Vagina (tissue), 2 donors: ENCODE results near the gene WDR75. TPM values are rescaled to one million over a fixed set of nuclear protein-coding genes. Genes with fewer than 3 reads are reported as not detected.
"Not testable (repeated sequence)": the region's sequence is repeated elsewhere in the genome, so short reads cannot be mapped to it uniquely, and the experiment has no call there.

Experiments
- DNase-seq, 2 donors: peaks; one replicate each; pipeline ENCODE4 v3.0.0-alpha.2; 2017; ENCODE audit errors: extremely low spot score in 2 of 2
- H3K27ac ChIP-seq: fragments of 200-600 bp; sonication (generic); one replicate; pipeline ENCODE4 v1.5.1; 2019
- H3K27me3 ChIP-seq: fragments of 200-600 bp; sonication (generic); one replicate; pipeline ENCODE4 v1.5.1; 2019
- H3K36me3 ChIP-seq, 2 donors: fragments of 200-600 bp; sonication (generic); one replicate each; pipeline ENCODE4 v1.5.1; 2017 to 2019
- H3K4me1 ChIP-seq: fragments of 200-600 bp; sonication (generic); one replicate; pipeline ENCODE4 v1.5.1; 2019
- H3K4me3 ChIP-seq, 2 donors: fragments of 200-600 bp; sonication (generic); 1 replicate in 1 of 2; 2 replicates in 1 of 2; pipeline ENCODE4 v1.5.1; 2016 to 2019
- H3K9me3 ChIP-seq: fragments of 200-600 bp; sonication (generic); one replicate; pipeline ENCODE4 v1.5.1; 2019
- CTCF ChIP-seq, 3 experiments: fragments of 450-650 bp in 2 of 3; fragments of 200-600 bp in 1 of 3; sonication (generic) in 1 of 3; IDR thresholded peaks; one replicate each; pipeline ENCODE4 v1.5.1; 2017 to 2019; ENCODE audit warnings: antibody characterized with exemption in 3 of 3, mild to moderate bottlenecking in 2 of 3, moderate library complexity in 2 of 3
- POLR2A ChIP-seq, 2 donors: fragments of 450-650 bp; IDR thresholded peaks; one replicate each; pipeline ENCODE4 v1.6.1; 2017; ENCODE audit warnings: antibody characterized with exemption in 2 of 2, mild to moderate bottlenecking in 2 of 2, moderate library complexity in 2 of 2
- POLR2AphosphoS5 ChIP-seq, 2 donors: sonication (generic); formaldehyde crosslinking; IDR thresholded peaks; one replicate each; pipeline ENCODE4 v1.9.0; 2017; ENCODE audit warnings: antibody characterized with exemption in 2 of 2, mild to moderate bottlenecking in 2 of 2, low read depth in 1 of 2; ENCODE audit not compliant: insufficient read depth in 1 of 2
- intact Hi-C: fragments of 100-400 bp; cut with DNase I; formaldehyde crosslinking; loops from one replicate; pipeline ENCODE4 v1.15.1; 2023
- total RNA-seq: library from RNA; depleted of rRNA; stranded (reverse); fragments of >200 nt; gene quantifications from one replicate; pipeline ENCODE4 v1.2.3, GENCODE V29; 2016

Gene WDR75
- total RNA-seq, 1 donor from 2014 or later = 30.7 TPM

DNA sequence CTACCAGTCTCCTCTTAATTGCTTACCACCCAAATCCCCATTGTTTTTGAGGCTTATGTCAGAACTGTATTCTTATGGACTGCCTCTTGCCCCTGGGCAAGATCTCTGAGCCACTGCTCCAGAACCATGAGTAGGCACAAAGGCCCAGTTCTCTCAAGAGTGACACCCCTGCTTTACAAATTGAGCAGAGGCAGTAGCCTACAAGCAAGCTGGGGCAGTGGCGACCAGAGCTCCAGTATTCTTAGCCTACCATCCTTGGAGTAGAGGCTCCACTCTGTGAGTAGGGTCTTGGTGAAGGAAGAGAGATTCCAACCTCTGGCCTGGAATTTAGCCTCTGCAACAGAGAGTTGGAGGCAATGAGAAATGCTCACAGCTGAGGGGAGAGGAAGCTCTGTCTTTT lies 36.5 kb downstream of the WDR75 start:
- Histone ChIP-seq H3K4me1 (no peaks in the 10 kb centered on the region), H3K4me3 (no peak overlapping the region), H3K36me3 (peaks cover 0 to 32% of the 10 kb centered on the region in 2 donors), H3K27me3 (no peaks in the 10 kb centered on the region), H3K27ac (no peak overlapping the region), H3K9me3 (no peaks in the 10 kb centered on the region)
- TF ChIP-seq POLR2AphosphoS5 (IDR thresholded peaks at IDR 0.05; ENCODE audit: insufficient read depth in 1 of 2, low read depth in 1 of 2) (no peak), CTCF (IDR thresholded peaks at IDR 0.05) (no peak), POLR2A (IDR thresholded peaks at IDR 0.05) (no peak)
- intact Hi-C loops = no loop called here
- no peak for DNase-seq

DNA sequence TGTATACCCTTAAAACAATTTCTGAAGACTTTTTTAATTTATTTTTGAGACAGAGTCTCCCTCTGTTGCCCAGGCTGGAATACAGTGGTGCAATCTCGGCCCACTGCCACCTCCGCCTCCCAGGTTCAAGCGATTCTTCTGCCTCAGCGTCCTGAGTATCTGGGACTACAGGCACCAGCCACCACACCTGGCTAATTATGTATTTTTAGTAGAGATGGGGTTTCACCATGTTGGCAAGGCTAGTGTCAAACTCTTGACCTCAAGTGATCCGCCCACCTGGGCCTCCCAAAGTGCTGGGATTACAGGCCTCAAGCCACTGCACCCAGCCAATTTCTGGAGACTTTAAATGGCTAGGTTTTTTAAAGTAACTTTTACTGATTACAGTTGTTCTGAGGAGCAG lies 37.0 kb downstream of the WDR75 start:
- H3K4me1 ChIP-seq, H3K27ac ChIP-seq, intact Hi-C loops, DNase-seq, H3K4me3 ChIP-seq, H3K9me3 ChIP-seq, H3K27me3 ChIP-seq: not testable (repeated sequence)
- peaks cover 0 to 29% of the 10 kb centered on the region in 2 donors for H3K36me3 ChIP-seq

- intact Hi-C loops = no loop called here
- H3K27me3 ChIP-seq = no peaks in the 10 kb centered on the region
- TF ChIP-seq POLR2A (IDR thresholded peaks at IDR 0.05) (no peak), CTCF (IDR thresholded peaks at IDR 0.05) (no peak), POLR2AphosphoS5 (IDR thresholded peaks at IDR 0.05; ENCODE audit: insufficient read depth in 1 of 2, low read depth in 1 of 2) (no peak)
- H3K4me1 ChIP-seq = no peaks in the 10 kb centered on the region
- DNase-seq = no peak
- H3K4me3 ChIP-seq = no peak overlapping the region
- H3K36me3 ChIP-seq = peaks cover 0 to 4% of the 10 kb centered on the region in 2 donors
- H3K9me3 ChIP-seq = no peaks in the 10 kb centered on the region
- no peak overlapping the region for H3K27ac ChIP-seq
Observed at GRCh38 chr2:189481071-189481470, 39.8 kb downstream of the WDR75 start.

GRCh38 chr2:189483571-189483970 lies 42.3 kb downstream of the WDR75 start:
- Histone ChIP-seq H3K9me3 (no peaks in the 10 kb centered on the region), H3K27ac (no peak overlapping the region), H3K36me3 (no peaks in the 10 kb centered on the region), H3K4me1 (no peaks in the 10 kb centered on the region), H3K4me3 (no peak overlapping the region), H3K27me3 (no peaks in the 10 kb centered on the region)
- DNase-seq = no peak
- TF ChIP-seq CTCF (IDR thresholded peaks at IDR 0.05) (no peak), POLR2A (IDR thresholded peaks at IDR 0.05) (no peak)
- intact Hi-C loops = no loop called here

DNA sequence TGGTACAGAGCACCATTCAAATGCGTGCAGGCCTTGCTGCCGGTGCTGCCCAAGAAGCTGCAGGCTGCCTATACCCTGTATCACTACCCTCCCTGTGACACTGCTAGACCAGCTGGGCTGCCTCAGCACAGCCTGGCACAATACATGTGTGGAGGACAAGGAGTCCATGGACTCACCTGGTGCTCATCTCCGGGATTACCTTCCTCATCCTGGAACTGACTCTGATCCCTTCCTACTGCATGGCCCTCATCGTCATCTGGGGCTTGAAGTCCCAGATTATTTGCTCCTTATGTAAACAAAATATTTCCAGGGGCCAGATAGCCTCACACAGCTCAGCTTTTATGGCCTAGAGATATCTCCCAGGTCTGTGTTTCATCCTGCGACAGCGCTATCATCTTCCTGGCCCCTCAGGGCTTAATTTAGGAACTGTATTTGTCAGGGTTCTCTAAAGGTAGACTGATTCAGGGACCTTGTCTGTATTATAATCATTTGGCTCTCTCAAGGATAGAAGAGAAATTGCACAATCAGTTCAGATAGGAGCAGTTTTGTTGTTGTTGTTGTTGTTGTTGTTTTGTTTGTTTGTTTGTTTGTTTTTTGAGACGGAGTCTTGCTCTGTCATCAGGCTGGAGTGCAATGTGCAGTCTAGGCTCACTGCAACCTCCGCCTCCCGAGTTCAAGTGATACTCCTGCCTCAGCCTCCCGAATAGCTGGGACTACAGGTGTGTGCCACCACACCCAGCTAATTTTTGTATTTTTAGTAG lies 42.9 kb downstream of the WDR75 start:
- Histone ChIP-seq H3K27ac (no peak overlapping the region), H3K9me3 (no peaks in the 10 kb centered on the region), H3K4me3 (no peak overlapping the region), H3K27me3 (no peaks in the 10 kb centered on the region), H3K4me1 (no peaks in the 10 kb centered on the region), H3K36me3 (no peaks in the 10 kb centered on the region)
- DNase-seq = no peak
- intact Hi-C loops = no loop called here
- TF ChIP-seq CTCF (IDR thresholded peaks at IDR 0.05) = no peak
- no peak for TF ChIP-seq POLR2A (IDR thresholded peaks at IDR 0.05)
- no peak for TF ChIP-seq POLR2AphosphoS5 (IDR thresholded peaks at IDR 0.05; ENCODE audit: insufficient read depth in 1 of 2, low read depth in 1 of 2)
